Activated naive CD8-positive, alpha-beta T cell treated with anti-CD3 and anti-CD28 coated beads, Interleukin-2, amount 50 U/mL, for 16 hours (primary cell): ENCODE measurements around the gene CSTF3.
"Not testable (repeated sequence)": the region's sequence is repeated elsewhere in the genome, so short reads cannot be mapped to it uniquely, and the experiment has no call there.

ENCODE experiments used
- DNase-seq: peaks from one replicate; pipeline ENCODE4 v3.0.0-alpha.2; 2020; ENCODE audit warnings: low read depth, low spot score

The CSTF3 gene

GRCh38 chr11:33160587-33160986 is 693 bp downstream of the CSTF3 start:
- DNase-seq: no peak

- DNase-seq: no peak
Observed at GRCh38 chr11:33160136-33160535, 1.1 kb downstream of the CSTF3 start.

GRCh38 chr11:33159378-33159867 is 1.9 kb downstream of the CSTF3 start:
- DNase-seq: not testable (repeated sequence)

GRCh38 chr11:33158596-33159275 is 2.5 kb downstream of the CSTF3 start:
- DNase-seq: no peak

- no peak for DNase-seq
Observed at GRCh38 chr11:33157103-33158027, 3.9 kb downstream of the CSTF3 start.

- DNase-seq: no peak
Observed at GRCh38 chr11:33151399-33151798, 9.9 kb downstream of the CSTF3 start.

- no peak for DNase-seq
Observed at GRCh38 chr11:33147559-33147958, 13.7 kb downstream of the CSTF3 start.

- DNase-seq: no peak
Observed at GRCh38 chr11:33135768-33136443, 25.4 kb downstream of the CSTF3 start.

GRCh38 chr11:33135216-33135615 is 26.1 kb downstream of the CSTF3 start:
- DNase-seq: no peak

- no peak for DNase-seq
Observed at GRCh38 chr11:33134276-33134675, 27.0 kb downstream of the CSTF3 start.

- no peak for DNase-seq
Observed at GRCh38 chr11:33133761-33134160, 27.5 kb downstream of the CSTF3 start.

- no peak for DNase-seq
Observed at GRCh38 chr11:33132510-33132909, 28.8 kb downstream of the CSTF3 start.

GRCh38 chr11:33128739-33129138 is 32.5 kb downstream of the CSTF3 start:
- DNase-seq: no peak

GRCh38 chr11:33125611-33126010 is 35.7 kb downstream of the CSTF3 start:
- DNase-seq: no peak

GRCh38 chr11:33125025-33125424 is 36.3 kb downstream of the CSTF3 start:
- DNase-seq: no peak

GRCh38 chr11:33122696-33123095 is 38.6 kb downstream of the CSTF3 start:
- not testable (repeated sequence) for DNase-seq

GRCh38 chr11:33116535-33116934 is 44.7 kb downstream of the CSTF3 start:
- DNase-seq: no peak

GRCh38 chr11:33110083-33110482 is 51.2 kb downstream of the CSTF3 start:
- DNase-seq: no peak

- no peak for DNase-seq
Observed at GRCh38 chr11:33109294-33109895, 51.9 kb downstream of the CSTF3 start.

GRCh38 chr11:33103836-33104235 is 57.4 kb downstream of the CSTF3 start:
- no peak for DNase-seq

- no peak for DNase-seq
Observed at GRCh38 chr11:33094157-33094556, 67.1 kb downstream of the CSTF3 start.

GRCh38 chr11:33089776-33090175 is 71.5 kb downstream of the CSTF3 start:
- DNase-seq: no peak
